Measurements from ENCODE around the gene IDH3B.
A peak's percentile ranks its signal among the peaks of the same experiment; 100 is the strongest.

Gene IDH3B

GRCh38 chr20:2655331-2656116, 8.5 kb downstream of the IDH3B start:
- no peak for DNase-seq

- no peak for DNase-seq
Measured at GRCh38 chr20:2654831-2655230, 9.2 kb downstream of the IDH3B start.

GRCh38 chr20:2654384-2654822, 9.6 kb downstream of the IDH3B start:
- no peak for DNase-seq

- no peak for DNase-seq
Measured at GRCh38 chr20:2653556-2654383, 10.2 kb downstream of the IDH3B start.

DNA sequence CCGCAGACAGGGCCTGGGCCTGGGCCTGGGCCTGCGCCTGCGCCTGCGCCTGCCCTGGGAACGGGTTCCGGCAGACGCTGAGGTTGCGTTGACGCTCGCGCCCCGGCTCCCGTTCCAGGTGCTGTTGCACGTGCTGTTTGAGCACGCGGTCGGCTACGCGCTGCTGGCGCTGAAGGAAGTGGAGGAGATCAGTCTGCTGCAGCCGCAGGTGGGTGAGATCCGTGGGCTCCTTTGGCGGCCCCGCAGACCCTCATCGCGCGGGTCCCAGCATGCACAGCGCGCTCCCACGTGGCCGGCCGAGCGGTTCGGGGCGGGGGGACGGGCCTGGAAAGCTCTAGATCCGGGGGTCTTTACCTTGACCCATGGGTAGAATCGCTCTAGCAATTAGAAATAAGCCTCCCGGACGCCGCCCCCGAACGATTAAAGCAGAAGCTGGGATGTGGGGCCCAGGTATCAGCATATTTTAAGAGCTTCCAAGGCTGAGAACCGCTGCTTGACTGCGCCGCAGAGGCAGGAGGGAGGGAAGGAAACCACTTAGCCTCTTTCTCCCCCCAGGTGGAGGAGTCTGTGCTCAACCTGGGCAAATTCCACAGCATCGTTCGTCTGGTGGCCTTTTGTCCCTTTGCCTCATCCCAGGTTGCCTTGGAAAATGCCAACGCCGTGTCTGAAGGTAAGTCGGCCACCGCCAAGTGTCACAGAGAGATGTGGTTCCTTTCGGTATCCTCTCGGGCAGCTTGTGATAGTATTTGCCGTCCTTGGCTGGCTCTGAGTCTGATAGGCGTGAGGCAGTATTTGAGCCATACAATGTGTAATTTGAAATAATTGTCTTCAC, 11.1 kb downstream of the IDH3B start:
- DNase-seq, result peak in 1 of 2 experiments; percentile 52

GRCh38 chr20:2651772-2652723, 12.0 kb downstream of the IDH3B start, which contains the start of gene NOP56:
NOP56 (plus strand) TSS chr20:2652632; CDS start chr20:2652661, 29 bp downstream.
- peak; percentile 86 to 90 for DNase-seq

DNA sequence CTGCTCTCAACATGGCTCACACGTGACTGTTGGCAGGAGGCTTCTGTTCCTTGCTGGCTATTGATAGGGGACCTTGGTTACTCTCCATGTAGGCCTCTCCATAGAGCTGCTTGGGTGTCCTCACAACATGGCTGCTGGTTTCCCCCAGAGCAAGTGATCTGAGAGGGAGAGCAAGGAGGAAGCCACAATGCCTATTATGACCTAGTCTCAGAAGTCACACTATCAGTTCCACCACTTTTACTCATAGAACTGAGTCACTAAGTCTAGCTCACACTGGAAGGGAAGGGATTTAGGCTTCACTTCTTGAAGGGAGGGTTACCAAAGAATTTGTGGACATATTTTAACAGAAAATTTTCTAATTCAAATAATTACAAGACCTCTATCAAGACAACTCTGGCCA, 20.3 kb downstream of the IDH3B start:
- DNase-seq, result no peak

DNA sequence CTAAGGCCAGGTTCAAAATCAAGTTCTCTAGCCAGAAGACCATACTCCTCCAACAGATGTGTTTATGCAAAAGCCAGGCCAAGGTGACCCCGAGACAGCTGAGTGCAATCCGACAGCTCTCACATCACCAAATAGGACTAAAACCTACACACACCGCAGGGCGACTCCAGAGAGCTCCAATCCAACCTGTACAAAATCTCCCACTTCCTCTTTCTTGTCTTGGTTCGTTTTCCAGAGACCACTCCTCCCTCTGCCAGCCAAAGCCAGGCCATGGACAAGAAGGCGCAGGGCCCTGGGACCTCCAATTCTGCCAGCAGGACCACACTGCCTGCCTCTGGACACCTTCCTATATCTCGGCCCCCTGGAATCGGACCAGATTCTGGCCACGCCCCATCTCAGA, 23.1 kb downstream of the IDH3B start:
- no peak for DNase-seq

- DNase-seq, result no peak
Measured at GRCh38 chr20:2640260-2640659, 23.8 kb downstream of the IDH3B start.

- DNase-seq, result no peak
Measured at GRCh38 chr20:2637246-2637645, 26.8 kb downstream of the IDH3B start.

DNA sequence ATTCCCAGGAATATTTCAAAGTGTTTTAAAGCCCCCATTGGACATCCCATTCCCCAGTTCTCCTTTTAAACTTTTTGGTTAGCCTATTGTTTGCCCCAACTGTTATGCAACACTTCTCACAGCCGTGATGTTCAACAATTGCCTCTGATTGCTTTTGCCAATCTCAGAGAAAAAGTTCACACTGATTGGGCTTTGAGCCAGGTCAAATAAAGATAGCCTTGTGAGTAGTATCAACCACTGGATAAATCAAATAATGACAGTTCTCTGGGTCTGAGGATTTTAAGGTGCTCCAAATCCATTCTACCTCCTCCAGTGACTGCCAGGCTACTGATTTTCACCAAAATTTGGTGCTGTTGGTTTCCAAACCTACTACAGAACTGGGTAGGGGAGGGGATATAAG, 30.6 kb downstream of the IDH3B start:
- DNase-seq, result no peak

GRCh38 chr20:2631228-2631627, 32.8 kb downstream of the IDH3B start:
- no peak for DNase-seq

DNA sequence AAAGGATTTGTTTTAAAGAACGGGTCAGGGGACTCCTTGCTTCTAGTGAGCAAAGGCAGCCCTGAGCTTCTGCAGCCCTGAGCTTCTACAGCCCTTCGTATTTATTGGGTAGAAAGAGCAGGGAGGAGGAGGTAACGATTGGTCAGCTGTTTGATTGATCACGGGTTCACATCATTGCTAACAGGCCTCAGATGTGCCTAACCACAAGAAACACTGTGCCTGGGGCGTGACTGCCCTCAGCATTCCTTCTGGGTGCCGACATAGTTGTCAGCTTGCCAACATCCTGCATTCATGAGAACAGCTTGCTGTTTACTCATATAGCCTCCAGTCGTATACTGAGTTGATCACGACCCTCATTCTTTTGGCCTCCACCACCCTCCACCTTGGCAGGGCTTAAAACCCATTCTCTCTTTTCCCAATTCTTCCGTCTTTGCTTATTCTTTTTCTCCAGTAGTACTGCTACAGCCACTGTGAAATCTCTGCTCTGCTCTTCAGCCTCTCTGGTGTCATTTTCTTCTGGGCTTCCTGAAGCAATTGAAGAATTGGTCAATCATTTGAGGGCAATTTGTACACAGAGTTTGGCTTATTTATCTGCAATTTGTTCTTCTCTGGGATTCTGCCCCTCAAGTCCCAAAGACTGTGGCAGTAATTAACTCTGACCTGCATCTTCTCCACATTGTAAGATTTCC, 37.0 kb downstream of the IDH3B start:
- DNase-seq, result peak in 1 of 2 experiments; percentile 26

DNA sequence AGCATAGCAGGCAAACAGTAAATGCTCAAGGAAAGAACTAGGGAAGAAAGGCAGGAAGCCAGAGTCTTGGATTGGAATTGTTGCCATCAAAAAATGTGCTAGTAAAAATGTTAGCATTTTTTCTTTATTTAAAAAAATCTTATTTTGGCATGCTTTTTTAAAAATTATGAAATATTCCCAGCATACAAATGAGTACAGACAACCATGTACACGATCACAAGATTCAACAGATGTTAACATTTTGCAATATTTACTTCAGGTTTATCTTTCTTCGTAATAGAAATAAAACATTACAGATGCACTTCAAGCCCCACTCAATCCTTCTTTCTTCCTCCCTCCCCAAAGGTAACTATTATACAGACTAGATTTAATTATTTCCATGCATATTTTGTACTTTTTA, 39.0 kb downstream of the IDH3B start:
- no peak for DNase-seq

DNA sequence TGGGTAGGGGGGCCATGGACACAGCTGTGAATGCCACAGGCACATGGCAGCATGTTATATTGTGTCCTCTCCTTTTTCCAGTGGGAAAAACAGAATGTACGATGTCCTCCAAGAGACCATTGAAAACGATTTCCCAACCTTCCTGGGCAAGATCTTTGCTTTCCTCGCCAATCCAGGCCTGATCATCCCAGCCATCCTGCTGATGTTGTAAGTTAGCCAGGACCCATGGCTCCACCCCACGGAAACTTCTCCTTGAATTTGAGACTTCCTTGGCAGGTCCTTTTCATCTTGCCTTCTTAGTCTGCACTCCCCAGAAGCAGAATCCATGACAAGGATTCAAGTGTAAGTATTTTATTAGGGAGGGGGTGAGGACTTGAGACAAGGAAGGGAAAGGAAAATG, 39.8 kb downstream of the IDH3B start:
- no peak for DNase-seq

DNA sequence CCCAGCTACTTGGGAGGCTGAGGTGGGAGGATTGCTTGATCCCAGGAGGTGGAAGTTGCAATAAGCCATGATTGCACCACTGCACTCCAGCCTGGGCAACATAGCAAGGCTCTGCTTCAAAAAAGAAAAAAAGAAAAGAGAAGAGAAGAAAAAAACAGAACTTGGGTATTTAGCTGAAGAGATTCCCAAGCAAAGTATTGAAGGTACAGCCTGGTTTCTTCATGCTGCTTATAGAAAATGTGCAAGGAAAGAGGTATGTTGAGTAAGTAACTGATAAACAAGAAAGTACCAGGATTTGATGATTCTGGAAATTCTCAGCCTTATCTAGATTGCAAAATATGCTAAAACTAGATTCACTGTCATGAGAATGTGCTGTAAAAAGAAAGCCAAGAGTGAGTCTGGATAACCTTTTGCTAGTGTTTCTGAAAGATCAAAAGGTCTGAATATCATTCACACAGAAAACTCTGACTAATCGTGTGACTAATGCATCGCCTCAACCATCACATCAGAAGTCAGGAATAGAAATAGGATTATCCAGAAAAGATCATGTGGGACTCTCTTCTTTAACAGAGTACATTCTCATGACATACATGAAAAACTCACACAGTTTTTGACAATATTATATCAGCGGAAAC, 43.9 kb downstream of the IDH3B start:
- DNase-seq, result no peak

DNA sequence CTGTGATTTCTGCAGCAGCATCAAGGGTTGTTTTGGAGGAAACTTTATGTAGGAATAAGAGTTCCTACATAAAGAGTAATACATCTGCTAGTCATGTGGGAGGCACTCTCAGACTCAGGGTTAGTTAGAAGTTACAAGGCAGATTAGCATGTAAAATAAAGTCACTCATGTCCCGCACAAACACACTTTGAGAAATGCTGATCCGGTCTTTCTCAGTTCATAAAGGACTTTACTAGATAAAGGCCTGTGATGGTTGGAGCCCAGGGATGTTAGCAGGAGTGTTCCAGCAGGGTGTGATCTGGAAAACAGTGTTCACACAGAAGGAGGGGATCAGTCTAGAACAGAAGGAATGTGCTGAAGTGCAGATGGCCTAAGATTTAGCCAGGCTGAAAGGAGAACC, 44.7 kb downstream of the IDH3B start:
- no peak for DNase-seq

DNA sequence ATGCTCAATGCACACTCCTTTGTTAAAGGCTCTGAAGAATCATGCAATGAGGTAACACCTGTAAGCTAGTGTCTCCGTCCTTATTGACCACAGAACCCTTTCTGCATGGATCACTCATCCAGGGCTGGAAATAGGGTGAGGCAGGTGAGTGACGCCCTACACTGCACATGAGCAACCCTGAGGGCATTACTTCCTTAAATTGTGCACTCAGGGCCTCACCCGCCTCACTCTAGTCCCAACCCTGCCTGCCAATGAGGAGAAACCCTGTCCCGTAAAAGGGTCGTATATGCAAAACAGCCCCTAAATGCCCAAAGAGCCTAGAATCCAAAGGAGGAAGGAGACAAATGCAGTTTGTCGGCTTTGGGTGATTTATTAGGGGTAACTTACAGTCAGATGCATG, 45.2 kb downstream of the IDH3B start:
- DNase-seq, result no peak

DNA sequence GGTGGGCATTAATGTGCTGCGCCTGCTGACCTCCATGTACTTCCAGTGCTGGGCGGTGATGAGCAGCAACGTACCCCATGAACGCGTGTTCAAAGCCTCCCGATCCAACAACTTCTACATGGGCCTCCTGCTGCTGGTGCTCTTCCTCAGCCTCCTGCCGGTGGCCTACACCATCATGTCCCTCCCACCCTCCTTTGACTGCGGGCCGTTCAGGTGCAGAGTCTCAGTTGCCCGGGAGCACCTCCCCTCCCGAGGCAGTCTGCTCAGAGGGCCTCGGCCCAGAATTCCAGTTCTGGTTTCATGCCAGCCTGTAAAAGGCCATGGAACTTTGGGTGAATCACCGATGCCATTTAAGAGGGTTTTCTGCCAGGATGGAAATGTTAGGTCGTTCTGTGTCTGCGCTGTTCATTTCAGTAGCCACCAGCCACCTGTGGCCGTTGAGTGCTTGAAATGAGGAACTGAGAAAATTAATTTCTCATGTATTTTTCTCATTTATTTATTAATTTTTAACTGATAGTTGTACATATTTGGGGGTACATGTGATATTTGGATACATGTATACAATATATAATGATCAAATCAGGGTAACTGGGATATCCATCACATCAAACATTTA, 46.8 kb downstream of the IDH3B start:
- no peak for DNase-seq

DNA sequence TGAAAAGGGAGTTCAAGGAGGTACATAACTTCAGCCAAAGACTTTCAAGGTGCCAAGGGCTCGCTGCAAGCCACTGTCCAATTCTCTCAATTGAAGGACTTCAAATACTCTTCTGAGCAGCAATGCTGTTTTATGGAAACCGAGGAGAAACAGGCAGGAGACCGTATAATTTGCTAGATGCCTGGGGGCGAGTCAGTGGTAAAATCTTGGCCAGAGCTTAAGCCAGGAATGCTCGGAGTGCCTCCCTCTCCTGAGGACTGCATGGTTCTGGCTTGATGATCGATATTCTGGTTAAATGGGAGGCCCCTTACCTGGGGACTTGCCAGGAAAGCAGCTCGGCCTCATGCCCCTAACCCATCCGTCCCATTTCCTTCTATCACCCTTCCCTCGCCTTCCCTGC, 47.4 kb downstream of the IDH3B start:
- DNase-seq, result no peak

Measured in SW 1271 (cell line).